ENCODE results near the gene RNF6. TPM values are rescaled to one million over a fixed set of nuclear protein-coding genes. Genes with fewer than 3 reads are reported as not detected.
A peak's percentile ranks its signal among the peaks of the same experiment; 100 is the strongest.
"Not testable (repeated sequence)": the region's sequence is repeated elsewhere in the genome, so short reads cannot be mapped to it uniquely, and the experiment has no call there.

The RNF6 gene
- polyA plus RNA-seq (ENCODE audit: insufficient read length in 4 of 4), result 10 to 100 TPM; 33.8 to 38.0 (median 35.3) TPM

DNA sequence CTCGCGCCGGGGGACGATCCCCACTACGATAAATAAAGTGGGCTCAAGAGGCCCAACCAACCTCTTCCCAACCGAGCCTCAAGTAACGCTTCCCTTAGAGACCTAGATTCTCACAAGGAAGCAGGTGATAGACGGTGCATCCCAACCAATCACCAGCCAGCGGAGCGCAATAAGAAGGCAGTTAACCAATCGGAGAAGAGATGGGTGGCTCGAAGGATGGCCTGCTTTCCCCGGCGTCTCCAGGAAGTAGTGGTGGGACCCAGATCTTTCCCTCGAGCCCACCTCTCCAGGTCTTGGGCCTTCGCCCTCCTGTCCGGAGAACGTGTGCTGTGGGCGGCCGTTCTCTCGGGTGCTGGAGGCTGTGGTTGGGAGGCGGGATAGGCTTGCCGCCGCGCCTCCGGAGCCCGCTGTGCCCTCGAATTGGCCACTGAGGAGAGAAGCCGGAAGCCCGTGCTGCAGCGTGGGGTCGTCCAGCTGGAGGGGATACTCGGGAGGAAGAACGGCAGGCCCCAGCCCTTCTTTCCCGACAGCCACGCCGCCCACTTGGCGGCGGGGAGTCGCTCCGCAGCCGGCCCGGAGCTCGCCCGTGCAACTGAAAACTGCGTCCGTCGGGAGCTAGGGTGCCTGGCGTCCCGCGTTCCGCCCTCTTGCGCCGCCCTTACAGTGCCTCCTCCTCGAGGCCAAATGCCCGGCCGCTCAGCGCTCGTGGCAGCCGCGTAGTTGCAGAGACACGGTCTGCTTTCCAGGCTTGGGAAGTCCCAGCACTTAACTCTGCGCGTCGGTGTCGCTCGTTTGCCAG, at the start of gene RNF6:
RNF6 (minus strand) TSS at position 594 of the 799 bp plus-strand sequence. CDS start 2,665 bp downstream, outside the sequence.
- peak; percentile 91 to 98 (median 94) for DNase-seq (ENCODE audit: low read depth in 4 of 4, low spot score in 2 of 4)

DNA sequence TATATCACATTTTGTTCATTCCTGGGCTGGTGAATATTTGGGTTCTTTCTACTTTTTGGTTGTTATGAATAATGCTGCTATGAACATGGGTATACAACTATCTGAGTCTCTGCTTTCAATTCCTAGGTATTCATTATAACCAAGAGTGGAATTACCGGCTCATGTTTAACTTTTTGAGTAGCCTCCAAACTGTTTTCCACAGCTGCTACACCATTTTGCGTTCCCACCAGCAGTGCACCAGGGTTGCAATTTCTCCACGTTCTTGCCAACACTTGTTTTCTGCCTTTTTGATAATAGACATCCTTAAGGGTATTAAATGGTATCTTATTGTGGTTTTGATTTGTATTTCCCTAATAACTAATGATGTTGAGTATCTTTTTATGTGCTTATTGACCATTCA, 48.6 kb upstream of the RNF6 start:
- DNase-seq (ENCODE audit: low read depth in 4 of 4, low spot score in 2 of 4), result no peak

DNA sequence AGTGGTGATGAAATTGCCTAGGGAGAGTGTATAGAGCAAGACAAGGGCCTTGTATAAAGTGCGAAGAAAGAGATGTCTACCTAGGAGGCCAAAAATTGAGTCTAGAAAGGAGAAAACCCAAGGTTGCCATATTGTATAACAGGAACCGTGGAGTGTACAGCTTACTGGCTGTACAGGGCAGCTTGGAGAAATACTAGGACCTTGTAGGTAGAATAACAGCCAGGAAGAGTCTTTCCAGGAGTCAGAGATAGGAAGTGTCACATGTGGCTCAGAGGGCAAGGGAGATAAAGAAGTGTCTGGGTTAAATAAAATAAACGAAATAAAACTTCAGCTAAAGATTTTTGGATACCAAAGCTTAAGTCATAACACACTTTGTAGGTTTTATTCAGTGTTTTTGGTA, 44.2 kb upstream of the RNF6 start:
- DNase-seq (ENCODE audit: low read depth in 4 of 4, low spot score in 2 of 4), result no peak

DNA sequence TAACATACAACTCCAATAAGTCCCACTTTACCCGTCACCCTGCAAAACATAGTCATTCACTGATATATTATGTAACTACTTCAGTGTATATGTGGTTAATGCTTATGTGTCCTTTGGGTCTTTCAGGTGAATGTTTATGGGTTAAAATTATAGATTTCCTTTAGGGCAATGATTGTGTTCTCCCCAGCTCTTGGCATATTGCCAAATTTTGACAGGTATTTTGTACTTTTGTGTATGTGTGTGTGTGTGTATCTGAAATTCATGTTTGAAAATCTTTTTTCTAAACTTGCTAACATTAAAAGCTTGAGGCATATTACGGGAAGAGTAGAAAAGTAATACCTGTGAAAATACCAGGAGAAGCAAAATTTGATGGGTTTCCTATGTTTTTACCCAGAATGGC, 40.0 kb upstream of the RNF6 start:
- DNase-seq (ENCODE audit: low read depth in 4 of 4, low spot score in 2 of 4), result no peak

DNA sequence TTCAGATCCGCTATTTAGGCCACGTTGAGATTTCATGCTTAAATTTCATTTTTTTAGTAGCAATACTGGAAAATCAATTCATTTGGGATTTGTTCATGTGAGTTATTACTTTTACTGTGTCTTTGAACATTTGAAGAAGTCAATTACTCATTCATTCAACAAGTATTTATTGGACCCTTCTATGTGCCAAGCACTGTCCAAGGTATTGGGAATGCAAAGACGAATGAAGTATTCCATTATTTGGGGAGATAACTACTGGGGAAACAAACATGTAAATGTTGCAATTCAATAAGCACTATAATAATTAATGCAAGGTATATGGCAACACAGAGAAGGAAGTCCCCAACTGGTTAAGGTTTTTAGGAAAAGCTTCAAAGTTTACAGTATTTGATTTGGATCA, 37.5 kb upstream of the RNF6 start:
- DNase-seq (ENCODE audit: low read depth in 4 of 4, low spot score in 2 of 4), result no peak

DNA sequence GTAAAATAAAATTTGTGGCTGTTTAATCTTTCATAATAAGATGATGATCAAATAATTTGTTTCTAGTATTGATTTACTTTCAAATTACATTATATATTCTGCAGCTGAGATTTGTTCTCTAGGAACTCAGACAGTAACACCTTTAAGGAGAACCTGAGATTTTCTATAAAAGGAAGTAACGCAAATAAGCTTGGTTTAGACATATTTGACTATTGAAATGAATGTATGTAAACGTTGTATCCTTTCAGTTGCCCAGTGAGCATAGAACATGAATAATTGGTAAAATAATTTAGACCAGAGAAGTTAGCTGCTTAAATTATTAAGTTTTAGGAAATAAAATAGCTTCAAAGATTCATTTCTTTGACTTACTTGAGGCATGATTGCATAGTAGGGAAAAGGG, 34.9 kb upstream of the RNF6 start:
- DNase-seq (ENCODE audit: low read depth in 4 of 4, low spot score in 2 of 4), result no peak

DNA sequence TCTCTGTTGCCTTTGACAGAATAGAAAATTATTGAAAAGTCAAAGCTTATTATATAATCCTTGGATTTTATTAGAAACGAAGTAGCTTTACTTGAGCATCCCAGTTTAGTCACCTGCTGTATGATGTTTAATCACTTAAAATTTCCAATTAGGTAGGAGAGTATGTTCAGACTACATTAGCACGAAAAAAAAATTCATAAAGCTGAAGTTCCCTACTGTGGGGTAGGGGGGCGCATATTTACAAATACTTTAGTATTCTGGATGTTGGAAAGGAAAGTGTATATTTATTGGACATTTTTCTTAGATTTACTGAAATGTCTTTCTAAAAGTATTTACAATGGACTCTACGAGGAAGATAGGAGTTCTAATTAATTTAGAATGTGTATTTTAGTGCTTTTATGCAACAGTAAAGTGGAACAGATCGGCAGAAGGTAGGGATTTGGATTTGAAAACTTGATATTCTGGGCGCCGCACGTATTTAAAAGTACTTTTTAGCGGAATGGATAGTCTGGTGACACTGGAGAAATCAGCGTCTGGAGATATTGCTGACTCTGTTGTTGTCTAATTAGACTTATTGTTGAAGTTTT, 33.7 kb upstream of the RNF6 start:
- DNase-seq (ENCODE audit: low read depth in 4 of 4, low spot score in 2 of 4), result no peak

DNA sequence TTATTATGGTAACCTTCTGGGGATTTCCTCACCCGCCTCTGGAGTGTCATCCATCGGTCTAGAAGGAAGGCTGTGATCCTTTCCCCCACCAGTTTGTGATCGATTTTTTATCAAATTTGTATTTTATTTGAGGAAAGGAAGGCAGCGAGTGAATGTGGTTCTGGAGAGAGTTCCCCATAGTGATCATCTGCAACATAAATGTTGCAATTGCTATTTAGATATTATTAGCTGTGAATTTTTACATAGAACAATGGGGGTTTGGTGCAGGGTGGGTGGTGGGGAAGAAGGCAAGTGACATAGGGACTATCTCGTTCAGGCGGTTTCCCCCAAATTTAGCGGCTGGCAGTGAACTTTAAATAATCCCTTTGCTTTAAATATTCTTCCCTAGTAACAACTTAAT, 33.0 kb upstream of the RNF6 start:
- DNase-seq (ENCODE audit: low read depth in 4 of 4, low spot score in 2 of 4), result no peak

DNA sequence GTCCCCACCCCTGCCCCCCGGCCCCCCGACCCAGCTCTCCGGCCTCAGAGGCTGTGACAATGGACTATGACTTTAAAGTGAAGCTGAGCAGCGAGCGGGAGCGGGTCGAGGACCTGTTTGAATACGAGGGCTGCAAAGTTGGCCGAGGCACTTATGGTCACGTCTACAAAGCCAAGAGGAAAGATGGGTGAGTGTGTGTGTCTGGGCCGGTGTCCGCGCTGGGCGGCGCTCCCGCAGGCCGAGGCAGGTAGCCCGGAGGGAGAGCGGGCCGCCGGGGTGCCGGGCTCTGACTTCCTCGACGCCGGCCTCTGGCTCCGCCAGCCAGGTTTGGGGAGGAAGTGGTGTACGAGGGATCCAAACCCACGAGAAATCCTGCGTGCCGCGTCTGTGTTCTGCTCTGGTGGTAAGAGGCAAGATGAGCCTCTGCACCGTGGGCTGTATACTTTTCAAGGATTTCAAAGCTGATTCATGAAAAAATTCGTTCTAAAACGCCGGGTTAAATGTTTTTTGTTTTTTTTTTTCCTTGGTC, 32.5 kb upstream of the RNF6 start:
- DNase-seq (ENCODE audit: low read depth in 4 of 4, low spot score in 2 of 4), result no peak

DNA sequence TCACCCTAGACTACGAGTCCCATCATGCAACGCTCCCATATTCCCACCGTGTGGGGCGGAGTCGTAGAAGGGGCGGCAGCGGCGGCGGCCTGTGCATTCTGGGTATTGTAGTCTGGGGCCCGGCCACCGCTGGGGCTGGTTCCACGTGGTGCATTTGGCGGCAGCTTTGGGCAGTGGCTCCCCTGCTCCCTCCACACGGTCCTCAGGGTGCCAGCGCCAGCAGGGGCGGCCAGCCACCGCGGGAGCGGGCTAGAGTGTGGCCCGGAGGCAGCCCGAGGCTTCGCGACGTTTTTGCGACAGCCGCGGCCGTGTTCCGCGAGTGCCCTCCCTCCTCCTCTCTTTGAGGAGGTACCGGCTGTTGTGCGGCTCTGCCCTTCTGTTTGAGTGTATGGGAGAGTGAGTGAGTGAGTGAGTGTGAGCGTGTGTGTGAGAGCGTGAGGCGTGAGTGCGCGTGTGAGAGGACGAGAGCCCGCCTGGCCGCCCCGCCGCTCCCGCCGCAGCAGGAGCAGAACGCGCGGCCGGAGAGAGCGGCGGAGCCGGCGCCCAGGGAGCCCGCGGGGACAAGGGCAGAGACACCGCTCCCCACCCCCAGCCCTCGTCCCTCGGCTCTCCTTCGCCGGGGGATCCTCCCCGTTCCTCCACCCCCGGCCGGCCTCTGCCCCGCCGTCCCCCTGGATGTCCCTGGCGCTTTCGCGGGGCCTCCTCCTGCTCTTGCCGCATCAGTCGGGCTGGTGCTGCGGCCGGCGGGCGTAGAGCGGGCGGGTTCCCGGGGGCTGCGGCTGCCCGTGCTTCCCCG, 31.9 kb upstream of the RNF6 start, which contains the start of gene CDK8:
CDK8 (plus strand) TSS at position 343 of the 796 bp plus-strand sequence. CDS start 513 bp downstream, outside the sequence.
- peak; percentile 86 to 94 (median 92) for DNase-seq (ENCODE audit: low read depth in 4 of 4, low spot score in 2 of 4)

DNA sequence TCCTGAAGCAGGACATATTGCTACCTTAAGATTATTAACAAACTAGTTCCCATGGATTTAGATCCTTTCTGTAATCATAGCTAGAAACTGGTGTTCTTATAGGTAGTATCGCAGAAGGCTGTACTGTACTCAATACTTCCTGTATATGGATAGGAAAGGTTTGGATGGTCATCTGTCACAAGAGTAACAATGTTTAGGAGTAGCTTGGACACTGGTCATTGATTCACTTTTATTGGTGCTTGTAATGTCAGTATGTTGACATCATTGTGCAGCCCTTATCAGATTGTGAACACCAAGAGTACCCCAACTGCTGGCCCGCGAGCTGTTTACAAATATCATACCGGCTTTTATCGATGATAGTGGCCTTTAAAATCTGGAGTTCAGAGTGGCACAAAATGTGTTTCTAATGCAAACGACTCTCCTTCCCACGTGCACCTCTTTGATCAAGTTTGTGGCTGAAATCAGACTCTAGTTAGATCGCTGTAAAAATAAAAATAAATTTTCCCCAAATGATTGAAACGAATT, 31.2 kb upstream of the RNF6 start:
- DNase-seq (ENCODE audit: low read depth in 4 of 4, low spot score in 2 of 4), result no peak

DNA sequence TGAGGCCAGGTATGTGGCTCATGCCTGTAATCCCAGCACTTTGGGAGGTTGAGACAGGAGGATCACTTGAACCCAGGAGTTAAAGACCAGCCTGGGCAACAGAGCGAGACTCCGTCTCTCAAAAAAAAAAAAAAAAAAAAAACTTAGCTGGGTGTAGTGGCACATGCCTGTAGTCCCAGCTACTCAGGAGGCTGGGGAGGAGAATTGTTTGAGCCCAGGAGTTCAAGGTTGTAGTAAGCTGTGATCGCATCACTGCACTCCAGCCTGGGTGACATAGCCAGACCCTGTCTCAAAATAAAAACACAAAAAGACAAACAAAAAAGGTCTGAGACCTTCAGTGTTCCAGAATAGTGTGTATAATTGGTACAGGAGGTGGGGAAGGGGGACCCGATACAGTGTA, 29.9 kb upstream of the RNF6 start:
- not testable (repeated sequence) for DNase-seq (ENCODE audit: low read depth in 4 of 4, low spot score in 2 of 4)

DNA sequence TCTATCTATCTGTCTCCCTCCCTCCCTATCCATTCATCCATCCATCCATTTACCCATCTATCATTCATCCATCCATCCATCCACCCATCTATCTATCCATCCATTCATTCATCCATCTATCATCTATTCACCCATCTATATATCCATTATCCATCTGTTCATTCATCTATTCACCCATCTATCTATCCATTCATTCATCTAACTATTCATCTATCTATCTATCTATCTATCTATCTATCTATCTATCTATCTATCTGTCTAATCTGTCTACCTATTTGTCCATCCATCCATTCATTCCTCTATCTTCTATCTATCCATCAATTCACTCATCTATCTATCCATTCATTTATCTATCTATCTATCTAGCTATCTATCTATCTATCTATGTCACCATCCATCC, 27.4 kb upstream of the RNF6 start:
- DNase-seq (ENCODE audit: low read depth in 4 of 4, low spot score in 2 of 4), result no peak

DNA sequence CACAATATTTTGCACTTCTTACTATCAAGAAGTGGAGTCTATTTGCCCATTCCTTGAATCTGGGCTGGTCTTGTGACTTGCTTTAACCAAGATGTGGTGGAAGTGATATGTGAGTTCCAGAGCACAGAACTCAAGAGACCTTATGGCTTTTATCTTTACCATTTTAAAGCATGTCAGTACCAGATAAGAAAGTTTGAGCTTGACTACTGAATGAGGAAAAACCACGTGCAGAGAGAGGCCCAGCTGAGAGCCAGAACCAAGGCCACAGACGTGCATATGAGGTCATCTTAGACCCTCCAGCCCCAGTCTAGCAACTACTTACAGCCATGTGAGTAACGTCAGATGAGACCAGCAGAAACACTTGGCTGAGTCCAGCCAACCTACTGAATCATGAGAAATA, 25.5 kb upstream of the RNF6 start:
- DNase-seq (ENCODE audit: low read depth in 4 of 4, low spot score in 2 of 4), result no peak

DNA sequence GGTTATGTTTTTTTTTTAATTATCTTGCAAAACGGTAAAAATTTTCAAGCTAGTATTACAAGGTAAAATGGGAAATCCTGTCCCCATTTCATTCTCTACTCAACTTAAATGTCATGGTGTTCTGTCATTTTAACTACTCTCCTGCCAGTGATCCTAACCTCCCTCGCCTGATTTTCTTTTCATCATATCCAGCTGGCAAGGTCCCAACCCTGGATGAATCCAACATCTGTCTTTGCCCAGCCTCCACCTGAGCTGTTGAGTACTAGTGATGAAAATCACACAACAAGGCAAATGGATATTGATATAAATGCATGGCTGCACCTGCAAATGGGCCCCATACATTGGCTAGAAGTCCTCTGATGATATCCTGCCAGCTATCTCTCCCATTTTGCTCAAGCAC, 24.9 kb upstream of the RNF6 start:
- DNase-seq (ENCODE audit: low read depth in 4 of 4, low spot score in 2 of 4), result no peak

DNA sequence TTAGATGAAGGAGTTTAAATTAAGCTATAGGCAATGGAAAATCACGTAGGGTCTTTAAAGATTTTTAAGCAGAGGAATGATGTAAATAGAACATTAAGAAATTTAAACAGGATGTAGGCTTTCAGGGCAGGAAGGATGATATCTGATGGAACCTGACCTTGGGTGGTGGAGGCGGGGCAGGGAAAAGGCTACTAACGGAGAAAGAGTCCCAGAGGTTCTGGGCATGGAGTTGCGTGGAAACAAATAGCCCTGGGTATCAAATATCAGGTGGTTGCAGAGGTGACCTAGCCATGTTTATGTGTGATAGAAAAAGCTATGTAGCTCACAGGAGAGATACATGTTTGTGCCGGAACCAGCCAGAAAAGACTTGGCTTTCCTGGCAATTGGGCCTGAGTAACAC, 24.0 kb upstream of the RNF6 start:
- DNase-seq (ENCODE audit: low read depth in 4 of 4, low spot score in 2 of 4), result no peak

DNA sequence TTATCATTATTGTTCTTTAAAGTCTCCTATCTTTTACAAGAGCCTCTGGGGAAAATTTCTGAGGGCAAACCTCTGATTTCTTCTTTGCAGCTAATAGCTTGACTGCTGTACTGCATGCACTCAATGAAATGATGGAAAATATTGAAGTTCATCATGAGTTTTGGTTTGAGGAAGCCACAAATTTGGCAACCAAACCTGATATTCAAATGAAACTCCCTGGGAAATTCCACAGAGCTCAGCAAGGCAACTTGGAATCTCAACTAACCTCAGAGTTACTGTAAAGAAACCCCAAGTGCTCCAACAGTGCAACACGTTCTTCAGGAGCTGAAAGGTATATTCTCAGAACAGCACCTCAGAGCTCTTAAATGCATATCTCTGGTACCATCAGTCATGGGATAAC, 14.2 kb upstream of the RNF6 start:
- DNase-seq (ENCODE audit: low read depth in 4 of 4, low spot score in 2 of 4), result no peak

DNA sequence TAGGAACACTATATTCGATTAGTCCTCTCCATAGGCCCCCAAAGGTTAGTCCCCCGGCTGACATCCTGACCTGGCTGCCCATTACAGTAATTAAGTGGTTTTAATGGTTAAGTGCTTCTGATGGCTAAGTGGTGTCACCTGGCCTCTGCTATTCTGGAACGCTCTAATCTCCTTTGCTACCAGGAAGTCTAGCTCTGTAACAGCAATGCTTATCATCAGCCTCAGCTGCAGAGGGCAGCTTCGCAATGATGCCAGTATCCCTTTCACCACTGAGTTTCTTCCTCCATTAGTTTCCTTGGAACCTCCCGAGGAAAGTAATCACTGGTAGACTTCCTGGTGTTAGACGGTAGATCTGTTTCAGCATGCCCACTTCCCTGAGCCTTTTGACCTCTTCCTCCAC, 8.6 kb upstream of the RNF6 start:
- no peak for DNase-seq (ENCODE audit: low read depth in 4 of 4, low spot score in 2 of 4)

DNA sequence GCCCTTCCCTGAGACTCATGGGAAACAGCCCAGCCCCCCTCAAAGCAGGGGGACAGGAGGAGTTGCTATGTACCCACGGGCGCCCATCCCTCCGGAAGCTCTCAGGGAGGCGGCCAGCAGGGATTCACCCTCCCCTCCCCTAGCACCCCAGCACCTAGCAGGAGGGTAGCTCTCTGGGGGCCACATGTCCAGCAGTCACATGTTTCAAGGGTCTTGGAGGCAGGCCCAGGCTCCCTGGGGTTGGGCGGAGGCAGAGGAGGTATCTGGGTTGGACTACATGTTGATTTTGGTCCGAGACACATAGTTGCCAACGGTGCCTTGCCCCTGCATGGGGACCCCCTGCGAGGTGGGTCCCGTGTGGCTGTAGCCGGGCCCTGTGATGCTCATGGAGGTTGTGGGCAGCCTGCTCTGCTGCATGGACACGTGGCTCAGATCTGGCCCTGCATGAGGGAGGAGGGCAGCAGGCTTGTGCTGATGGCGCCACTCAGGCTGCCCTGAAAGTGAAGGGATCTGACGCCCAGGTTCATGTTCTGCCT, 7.0 kb upstream of the RNF6 start:
- no peak for DNase-seq (ENCODE audit: low read depth in 4 of 4, low spot score in 2 of 4)

DNA sequence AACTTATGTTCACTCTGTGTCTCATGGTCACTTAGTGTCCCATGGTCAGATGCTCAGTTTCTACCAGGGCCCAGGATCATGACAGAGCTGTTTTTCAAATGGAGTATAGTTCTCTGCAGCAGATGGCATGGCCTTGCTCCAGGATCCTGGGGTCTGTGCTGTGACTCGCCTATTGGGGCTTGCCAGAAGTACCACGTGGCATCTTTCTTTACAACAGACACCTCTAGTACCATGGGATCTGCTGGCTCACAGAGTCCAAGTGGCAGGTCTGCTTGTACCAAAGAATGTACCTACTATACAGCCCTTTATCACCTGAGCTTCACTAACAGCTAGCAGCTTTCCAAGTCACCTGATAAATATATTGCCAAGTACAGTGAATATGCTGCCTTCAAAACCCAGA, 6.0 kb upstream of the RNF6 start:
- no peak for DNase-seq (ENCODE audit: low read depth in 4 of 4, low spot score in 2 of 4)
